ENCODE measurements around the gene ERCC6L2. TPM values are rescaled to one million over a fixed set of nuclear protein-coding genes. Genes with fewer than 3 reads are reported as not detected.

The ERCC6L2 gene
- total RNA-seq, 1 experiment from 2014 or later = 43.0 TPM

GRCh38 chr9:96009690-96010472, 134.4 kb downstream of the ERCC6L2 start (continued):
- no peak for TF ChIP-seq USF2 (CRISPR knock-in tag; IDR thresholded peaks at IDR 0.05)
- no peak for TF ChIP-seq FOXJ3 (CRISPR knock-in tag; IDR thresholded peaks at IDR 0.05; ENCODE audit: borderline replicate concordance)
- no peak for TF ChIP-seq ZNF138 (CRISPR knock-in tag; conservative IDR thresholded peaks at IDR 0.05)
- no peak for TF ChIP-seq NR3C1 (CRISPR knock-in tag; conservative IDR thresholded peaks at IDR 0.05; ENCODE audit: low read depth)
- no peak for TF ChIP-seq NR1H2 (CRISPR knock-in tag; IDR thresholded peaks at IDR 0.05)
- TF ChIP-seq RORB (CRISPR knock-in tag; IDR thresholded peaks at IDR 0.05) = no peak

- POLR2A ChIA-PET = no interaction called here
- Mint-ChIP-seq H3K27me3 (ENCODE audit: low read depth) (peaks cover 6% of the 10 kb centered on the region), H3K9me3 (no peaks in the 10 kb centered on the region), H3K4me3 (no peak overlapping the region), H3K27ac (no peak overlapping the region), H3K36me3 (peaks cover 14% of the 10 kb centered on the region), H3K4me1 (no peaks in the 10 kb centered on the region)
- DNase-seq (ENCODE audit: low spot score) (no peak), ATAC-seq (no peak)
- CTCF ChIA-PET = interaction anchor here (1.0 kb wide), 1 partner anchor 12 kb away, joined by 4 read pairs; no protein-coding TSS in a partner anchor
- no peak for TF ChIP-seq ATF6 (CRISPR knock-in tag; IDR thresholded peaks at IDR 0.05)
- no peak for TF ChIP-seq JAZF1 (CRISPR knock-in tag; IDR thresholded peaks at IDR 0.05)
- no peak for TF ChIP-seq ZNF423 (CRISPR knock-in tag; IDR thresholded peaks at IDR 0.05)
- TF ChIP-seq PRDM15 (CRISPR knock-in tag; IDR thresholded peaks at IDR 0.05) = no peak
- no peak for TF ChIP-seq USF2 (CRISPR knock-in tag; IDR thresholded peaks at IDR 0.05)
- TF ChIP-seq SMAD3 (CRISPR knock-in tag; IDR thresholded peaks at IDR 0.05; ENCODE audit: borderline replicate concordance) = no peak
- TF ChIP-seq TEAD4 (CRISPR knock-in tag; IDR thresholded peaks at IDR 0.05) = no peak
- no peak for TF ChIP-seq CREM (CRISPR knock-in tag; IDR thresholded peaks at IDR 0.05)
- no peak for TF ChIP-seq NFYB (CRISPR knock-in tag; conservative IDR thresholded peaks at IDR 0.05; ENCODE audit: low read depth)
- TF ChIP-seq ZBTB43 (CRISPR knock-in tag; IDR thresholded peaks at IDR 0.05) = no peak
- no peak for TF ChIP-seq E2F1 (CRISPR knock-in tag; IDR thresholded peaks at IDR 0.05)
- no peak for TF ChIP-seq ZNF512 (CRISPR knock-in tag; IDR thresholded peaks at IDR 0.05; ENCODE audit: borderline replicate concordance)
- TF ChIP-seq ZNF263 (CRISPR knock-in tag; IDR thresholded peaks at IDR 0.05; ENCODE audit: low read depth) = no peak
- TF ChIP-seq PRRX2 (CRISPR knock-in tag; IDR thresholded peaks at IDR 0.05) = no peak
These were observed 138.6 kb downstream of the ERCC6L2 start for GRCh38 chr9:96014078-96014477.

Measured in WTC11 (cell line).